ENCODE measurements around the gene CAPZB.

The CAPZB gene

DNA sequence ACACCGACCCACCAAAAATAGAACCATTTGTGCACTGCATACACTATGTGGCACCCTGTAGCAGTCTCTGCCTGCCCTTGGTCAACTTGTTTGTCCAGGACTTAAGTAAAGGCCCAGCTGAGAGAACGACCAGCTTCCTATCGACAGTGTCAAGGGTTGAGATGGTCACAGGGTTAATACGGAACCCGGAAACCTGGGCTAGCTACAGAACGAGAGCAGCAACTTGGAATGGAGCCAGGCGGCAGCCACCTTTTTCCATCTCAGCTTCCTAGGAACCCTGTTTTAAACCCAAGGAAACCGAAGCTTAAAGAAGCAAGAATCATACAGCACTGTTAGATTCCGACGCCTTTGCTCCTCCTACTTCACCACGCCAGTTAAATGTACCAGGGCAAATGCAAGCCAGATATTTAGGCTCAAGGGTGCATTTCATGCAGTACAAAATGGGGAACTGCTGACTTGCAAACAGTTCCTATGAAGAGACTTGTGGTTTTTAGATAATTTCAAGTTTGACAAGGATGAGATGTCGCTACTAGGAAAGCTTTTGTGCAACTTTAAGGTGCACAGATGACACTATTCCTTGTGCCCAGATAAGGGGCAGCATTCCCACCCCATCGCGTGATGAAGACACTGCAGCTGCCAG lies 137.7 kb downstream of the CAPZB start:
- no peak for DNase-seq (ENCODE audit: low read depth in 3 of 3)

DNA sequence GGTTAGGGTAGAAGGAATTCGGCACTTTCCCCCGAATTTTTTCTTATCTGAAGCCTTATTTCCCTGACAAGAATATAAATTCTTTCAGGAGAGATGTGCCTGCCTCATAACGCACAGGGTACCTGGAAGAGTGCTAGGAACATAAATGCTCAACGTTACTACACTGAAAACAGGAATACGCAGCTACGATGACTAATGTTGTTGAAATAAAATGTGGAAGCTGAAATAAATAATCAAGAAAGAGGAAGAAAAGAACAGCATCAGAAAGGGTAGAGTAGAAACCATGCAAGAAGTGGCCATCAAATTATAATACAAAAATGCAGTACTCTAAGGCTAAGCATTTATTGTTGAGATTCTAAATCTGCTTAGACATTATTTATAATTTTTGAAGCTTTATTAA lies 139.3 kb downstream of the CAPZB start:
- no peak for DNase-seq (ENCODE audit: low read depth in 3 of 3)

DNA sequence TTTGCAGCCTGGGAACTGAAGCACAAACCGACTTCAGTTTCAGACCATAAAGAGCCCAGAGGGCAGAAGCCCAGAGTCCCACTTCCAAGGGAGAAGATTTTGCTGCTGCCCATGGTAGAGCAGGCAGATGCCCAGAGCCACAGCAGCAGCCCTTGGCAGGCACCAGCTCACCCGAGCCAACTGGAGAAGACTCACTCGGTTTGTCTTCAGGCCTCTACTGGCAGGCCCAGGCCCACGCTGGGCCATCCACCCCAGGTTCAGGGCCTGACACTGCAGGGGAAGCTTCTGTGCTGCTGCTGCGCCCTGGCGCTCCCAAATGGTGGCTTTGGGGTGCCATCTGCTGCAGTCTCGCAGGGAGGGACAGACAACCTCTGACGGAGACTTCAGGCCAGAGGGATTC lies 139.9 kb downstream of the CAPZB start:
- no peak for DNase-seq (ENCODE audit: low read depth in 3 of 3)

DNA sequence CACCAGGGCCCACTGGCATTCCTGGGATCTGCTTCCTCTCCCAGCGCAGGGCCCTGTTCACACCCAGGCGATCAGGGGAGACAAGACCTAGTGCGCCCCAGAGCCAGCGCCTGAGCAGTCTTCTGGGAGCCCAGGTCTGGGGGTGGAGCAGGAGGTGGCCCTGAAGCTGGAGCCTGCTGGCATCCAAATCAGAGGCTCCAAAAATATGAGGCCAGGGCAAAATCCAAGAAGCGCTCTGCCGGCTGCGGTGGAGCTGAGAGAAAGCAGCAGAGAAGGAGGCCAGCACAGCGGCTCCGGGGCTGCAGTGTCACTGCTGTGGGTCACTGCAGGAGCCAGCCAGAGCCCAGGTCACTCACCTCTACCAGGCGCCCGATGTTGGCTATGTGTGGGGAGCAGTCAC lies 140.5 kb downstream of the CAPZB start:
- DNase-seq (ENCODE audit: low read depth in 3 of 3) = no peak

DNA sequence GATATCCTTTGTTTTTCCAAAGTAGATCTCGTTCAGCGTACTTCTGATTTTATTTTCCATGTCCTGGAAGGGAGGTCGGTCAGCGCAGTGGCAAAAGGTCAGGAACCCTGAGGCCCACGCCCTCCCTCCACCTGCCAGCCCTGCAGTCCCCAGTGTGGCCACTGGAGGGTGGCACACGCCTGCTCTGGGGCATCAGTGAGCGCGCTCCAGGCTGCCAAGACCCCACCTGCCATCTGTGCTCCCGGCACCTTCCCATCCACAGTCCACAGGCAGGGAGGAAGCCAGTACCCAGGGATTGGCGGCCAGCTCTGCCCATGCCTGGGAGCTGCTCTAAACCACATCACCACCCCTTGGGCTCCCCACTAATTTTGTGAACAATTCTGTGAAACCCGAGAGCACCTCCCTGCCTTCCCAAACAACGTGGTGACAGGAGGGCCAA lies 140.9 kb downstream of the CAPZB start:
- DNase-seq (ENCODE audit: low read depth in 3 of 3) = peak in 1 of 3 experiments; percentile 29

DNA sequence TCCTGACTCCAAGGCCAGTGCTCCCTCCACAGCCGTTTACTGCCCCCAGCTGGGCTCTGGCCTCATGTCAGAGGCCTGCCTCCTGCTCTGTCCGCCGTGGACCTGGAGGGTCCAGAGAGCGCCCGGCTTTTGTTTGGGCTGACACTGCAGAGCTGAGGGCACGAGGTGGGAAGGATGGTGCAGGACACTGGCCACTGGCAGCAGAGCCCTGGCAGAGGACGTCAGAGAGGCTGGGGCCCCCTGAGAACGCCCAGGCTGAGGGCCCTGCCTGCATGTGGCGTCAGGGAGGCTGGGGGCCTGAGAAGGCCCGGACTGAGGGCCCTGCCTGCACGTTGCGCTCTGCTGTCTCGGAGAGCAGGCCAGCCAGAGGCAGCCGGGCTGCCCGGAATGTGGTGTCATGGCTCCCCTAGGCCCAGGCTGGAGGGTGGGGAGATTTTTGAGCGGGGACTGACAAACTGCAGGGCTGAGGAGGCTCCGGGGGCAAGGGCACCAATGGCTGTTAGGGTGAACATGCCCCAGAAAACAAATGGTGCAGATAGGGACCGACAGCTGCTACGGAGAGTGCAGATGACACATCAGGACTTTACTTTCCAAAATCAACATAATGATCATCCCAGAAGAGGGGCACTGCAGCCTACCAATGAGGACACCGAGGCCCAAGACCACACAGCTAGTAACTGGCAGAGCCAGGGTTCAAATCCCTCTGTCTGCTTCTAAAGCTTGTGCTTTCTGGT lies 141.6 kb downstream of the CAPZB start:
- DNase-seq (ENCODE audit: low read depth in 3 of 3) = no peak

DNA sequence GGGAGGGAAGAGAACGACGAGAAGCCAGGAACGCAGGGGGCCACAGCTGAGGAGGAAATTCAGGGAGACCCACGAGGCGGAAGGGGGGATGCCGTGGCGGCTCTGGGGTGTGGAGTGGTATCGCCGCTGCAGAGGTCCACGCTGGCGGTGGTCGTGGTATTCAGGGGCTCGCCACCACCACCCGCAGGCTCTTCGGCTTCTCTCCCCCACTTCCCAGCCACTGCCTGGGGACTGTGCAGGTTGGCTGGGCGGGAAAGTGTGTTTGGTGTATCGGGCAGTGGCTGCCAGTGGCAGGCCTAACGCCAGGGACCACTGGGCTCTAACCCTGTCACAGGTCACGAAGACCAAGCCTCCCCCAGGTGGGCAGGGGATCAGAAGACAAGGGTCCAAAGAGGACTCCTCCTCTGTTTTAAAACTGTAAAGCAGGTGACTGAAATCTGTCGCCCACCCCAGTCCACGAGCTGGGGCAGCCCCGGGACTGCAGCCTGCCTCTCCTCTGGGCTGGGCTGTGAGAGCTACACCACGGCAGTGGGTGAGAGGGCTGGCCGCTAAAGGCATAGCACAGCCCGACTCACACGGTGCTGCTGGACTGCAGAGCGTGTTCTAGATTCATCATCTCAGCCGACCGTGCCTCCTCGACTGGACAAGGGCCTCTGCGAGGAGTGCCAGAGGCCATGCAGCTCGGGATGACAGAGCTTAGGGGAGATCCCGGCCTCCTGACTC lies 142.3 kb downstream of the CAPZB start:
- DNase-seq (ENCODE audit: low read depth in 3 of 3) = no peak

DNA sequence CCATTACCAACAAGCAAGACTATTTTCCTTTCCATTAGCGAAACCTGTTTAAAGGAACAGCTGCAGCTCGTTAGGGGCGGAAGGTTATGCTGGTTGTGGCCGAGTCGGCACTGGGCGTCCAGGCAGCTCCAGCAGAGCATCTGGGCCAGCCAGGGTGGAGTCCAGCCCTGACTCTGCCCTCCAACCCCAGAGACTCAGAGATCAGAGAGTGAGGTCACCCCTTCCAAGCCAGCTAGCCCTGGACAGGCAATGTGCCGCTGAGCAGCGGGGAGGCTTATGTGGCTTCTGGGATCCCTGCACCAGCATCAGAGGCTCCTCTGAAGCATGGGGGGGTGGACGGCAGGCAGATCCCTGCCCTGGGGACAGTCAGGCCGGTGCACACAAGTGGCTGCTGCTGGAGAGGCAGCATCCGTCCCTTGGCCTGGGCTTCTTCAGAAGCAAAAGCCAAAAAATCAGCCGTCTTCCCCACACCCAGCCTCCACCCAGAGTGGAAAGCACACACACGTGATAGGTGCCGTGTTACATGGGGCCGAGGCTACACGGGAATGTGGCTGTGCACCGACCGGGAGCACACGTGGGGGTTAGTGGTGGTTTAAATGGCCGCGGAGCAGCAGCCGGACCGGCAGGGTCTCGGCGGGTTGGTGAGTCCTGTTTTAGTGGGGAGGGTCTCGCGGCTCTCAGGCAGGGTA lies 143.1 kb downstream of the CAPZB start:
- no peak for DNase-seq (ENCODE audit: low read depth in 3 of 3)

DNA sequence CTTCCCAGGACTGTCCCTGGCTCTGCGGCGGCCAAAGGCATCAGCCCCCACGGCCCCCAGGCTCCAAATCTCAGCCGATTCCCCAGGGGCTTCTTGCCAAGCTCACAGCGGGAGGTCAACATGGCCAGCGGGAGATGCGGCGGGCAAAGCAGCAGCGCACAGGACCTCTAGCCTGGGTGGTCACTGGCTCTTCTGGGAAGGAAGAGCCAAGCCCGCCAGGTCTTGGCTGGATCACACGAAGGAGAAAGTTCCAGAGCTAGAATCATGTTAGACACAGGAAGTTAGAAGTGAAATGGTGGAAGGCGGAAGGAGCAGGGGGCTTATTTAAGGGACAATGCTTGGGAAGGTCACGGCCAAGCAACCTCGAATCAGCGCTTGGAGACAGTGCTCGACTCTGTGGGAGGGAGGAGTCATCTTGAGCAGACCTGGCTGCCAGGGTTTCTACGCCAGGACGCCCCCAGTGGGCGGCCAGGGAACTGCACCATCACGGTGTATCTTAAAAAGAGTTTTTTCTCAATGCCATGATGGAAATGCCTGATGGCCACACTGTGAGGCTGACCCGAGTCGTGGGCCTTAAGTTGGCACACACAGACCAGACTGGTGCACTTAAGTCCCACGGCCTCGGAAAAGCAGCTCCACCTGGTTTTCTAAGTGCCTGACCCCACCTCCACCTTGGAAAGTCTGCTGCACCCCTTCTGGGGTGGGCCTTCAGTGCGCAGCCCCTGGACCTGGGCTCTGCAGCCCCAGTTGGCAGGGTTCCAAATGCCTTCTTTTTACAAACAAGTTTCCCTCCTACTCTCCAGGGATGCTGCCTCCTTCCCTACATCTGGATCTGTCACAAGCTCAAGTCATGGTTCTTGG lies 143.9 kb downstream of the CAPZB start:
- peak; percentile 59 to 68 (median 59) for DNase-seq (ENCODE audit: low read depth in 3 of 3)

DNA sequence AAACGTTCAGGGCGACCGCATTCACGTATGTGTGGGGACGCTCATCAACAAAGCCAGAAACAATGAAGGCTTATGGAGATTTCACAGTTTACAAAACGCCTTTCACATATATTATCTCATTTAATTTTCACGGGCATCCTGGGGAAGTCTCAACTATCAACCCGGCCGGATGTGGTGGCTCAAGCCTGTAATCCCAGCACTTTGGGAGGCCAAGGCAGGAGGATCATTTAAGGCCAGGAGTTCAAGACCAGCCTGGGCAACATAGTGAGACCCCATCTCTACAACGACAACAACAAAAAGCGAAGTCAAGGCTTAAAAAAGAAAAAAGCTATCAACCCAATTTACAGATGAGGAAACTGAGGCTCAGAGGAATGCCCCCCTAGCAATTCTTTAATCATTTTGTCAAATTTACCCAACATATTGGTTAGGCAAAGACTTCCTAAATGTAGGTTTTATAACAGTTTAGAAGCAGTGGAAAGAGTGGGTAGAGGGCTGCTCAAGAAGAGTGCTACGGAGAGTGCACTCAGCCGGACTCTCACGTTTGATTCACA lies 144.9 kb downstream of the CAPZB start:
- no peak for DNase-seq (ENCODE audit: low read depth in 3 of 3)

DNA sequence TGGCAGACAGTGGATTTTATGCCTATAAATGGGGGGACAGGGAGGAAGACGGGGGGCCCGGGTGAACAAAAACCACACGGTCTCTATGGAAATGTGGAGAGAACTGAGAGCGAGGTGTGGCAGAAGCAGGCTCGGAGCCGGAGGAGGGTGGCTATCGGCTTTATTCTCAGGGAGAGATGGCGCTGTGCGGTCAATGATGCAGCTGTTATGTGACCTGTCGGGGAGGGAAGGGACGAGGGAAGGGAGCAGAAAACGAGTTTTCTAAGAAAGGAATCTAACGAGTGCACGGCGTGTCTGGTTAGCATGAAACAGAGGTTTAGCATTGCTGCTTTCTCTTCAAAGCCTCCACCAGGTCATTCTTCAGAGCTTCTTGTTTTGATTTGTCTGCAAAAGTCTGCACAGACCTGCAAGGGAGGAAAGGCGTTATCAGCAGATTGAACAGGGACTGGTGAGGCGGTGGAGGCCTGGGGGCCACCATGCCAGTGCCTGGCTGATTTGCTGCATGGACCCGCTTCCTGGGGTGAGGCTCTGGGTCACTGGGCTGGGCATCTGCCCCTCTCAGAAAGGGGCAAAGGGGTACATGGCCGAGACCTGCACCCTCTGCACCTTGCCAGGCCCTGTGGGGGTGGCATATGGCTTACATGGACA lies 146.0 kb downstream of the CAPZB start:
- no peak for DNase-seq (ENCODE audit: low read depth in 3 of 3)

DNA sequence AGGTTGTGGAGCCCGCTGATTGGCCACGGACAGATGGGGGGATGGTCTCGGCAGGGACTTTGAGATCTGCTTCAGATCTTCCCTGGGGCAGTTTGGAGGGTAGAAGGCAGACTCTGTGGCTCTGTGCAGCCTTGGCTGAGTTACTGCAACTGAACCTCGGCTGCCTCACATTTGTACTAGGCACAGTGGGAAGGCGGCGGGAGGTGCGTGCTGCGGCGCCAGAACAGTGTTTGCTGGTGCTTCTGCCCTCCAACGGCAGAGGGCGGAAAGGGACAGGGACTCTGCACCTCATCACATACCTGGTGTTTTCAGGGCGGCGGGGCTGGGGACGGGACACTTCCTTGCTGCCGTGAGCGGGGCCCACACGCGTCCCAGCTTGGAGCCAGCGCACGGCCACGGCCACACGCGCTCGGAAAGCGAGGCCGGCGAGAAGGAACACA lies 147.0 kb downstream of the CAPZB start:
- DNase-seq (ENCODE audit: low read depth in 3 of 3) = no peak

DNA sequence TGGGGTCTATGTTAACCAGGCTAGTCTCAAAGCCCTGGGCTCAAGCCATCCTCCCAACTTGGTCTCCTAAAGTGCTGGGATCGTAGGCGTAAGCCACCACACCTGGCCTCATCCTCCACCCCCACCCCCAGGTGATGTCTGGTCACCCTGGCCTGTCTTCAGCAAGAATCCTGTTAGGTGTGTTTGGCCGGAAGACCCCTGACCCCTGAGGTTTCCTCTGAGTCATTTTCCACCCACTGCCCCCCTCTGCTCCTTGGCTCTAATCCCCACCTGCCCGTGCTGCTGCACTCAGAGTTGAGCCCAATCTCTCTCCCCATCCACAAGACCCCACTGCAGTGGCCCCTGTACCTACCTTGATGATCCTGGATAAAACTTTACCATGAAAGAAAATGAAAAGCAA lies 148.1 kb downstream of the CAPZB start:
- no peak for DNase-seq (ENCODE audit: low read depth in 3 of 3)

DNA sequence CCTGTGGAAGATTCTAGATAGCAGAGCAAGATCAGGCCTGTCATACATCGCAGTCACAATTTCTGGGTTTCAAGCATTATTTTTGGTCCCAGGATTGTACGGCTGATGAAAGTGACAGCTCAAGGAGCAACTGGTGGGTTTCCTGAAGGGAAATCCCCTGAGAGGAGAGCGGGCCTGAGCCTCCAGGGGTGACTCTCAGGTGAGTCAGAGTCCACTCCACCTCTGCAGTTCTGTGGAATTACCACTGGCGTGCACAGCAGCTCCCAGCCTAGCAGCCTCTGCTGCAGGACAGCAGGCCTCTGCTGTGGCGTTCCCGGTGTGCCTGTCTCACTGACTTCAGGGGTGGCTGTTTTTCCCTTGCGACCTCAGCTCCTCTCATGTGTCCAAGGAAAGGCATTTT lies 148.8 kb downstream of the CAPZB start:
- no peak for DNase-seq (ENCODE audit: low read depth in 3 of 3)

DNA sequence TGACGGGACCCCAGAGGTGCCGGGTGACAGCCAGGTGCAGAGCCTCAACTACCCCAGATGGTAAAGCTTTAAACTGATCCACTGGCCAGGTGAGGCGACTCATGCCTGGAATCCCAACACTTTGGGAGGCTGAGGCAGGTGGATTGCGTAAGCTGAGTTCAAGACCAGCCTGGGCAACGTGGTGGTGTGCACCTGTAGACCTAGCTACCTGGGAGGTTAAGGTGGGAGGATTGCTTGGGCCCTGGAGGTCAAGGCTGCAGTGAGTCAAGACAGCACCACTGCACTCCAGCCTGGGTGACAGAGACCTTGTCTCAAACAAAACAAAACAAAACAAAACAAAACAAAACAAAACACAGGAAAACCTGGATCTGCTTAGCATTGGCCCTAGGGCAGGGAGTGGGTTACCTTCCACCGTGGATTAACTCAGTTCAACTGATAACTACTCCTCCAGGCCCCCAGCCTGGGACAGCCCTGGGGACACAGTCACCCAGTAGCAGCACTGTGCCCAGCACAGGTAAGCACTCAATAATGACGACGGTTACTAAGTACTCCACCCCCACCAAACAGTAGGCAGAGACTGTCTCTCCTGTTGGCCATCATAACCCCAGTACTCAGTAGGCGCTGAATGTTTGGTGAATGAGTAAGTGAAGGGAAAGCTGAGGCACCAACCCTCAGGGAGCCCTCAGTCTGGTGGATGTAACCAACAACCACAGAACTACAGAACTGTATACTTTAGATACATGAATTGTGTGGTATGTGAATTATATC lies 151.6 kb downstream of the CAPZB start:
- no peak for DNase-seq (ENCODE audit: low read depth in 3 of 3)

DNA sequence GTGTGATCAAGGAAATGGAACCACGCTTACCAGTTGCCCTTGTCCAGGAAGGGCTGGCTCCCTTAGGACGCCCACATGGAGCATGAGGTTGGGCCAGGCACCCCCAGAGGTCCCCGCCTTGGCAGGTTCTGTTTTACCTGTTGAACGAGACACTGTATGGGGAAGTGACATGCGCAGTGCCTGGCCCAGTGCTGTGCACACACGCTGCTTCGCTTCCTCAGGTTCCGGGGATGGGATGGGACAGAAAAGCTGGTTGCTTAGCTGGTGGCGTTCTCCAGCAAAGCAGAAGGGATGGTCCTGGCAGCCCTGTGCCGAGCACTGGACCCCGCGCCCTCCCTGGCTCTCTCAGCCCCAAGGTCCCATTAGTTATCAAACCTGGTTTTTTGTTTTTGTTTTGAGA lies 152.5 kb downstream of the CAPZB start:
- DNase-seq (ENCODE audit: low read depth in 3 of 3) = no peak

DNA sequence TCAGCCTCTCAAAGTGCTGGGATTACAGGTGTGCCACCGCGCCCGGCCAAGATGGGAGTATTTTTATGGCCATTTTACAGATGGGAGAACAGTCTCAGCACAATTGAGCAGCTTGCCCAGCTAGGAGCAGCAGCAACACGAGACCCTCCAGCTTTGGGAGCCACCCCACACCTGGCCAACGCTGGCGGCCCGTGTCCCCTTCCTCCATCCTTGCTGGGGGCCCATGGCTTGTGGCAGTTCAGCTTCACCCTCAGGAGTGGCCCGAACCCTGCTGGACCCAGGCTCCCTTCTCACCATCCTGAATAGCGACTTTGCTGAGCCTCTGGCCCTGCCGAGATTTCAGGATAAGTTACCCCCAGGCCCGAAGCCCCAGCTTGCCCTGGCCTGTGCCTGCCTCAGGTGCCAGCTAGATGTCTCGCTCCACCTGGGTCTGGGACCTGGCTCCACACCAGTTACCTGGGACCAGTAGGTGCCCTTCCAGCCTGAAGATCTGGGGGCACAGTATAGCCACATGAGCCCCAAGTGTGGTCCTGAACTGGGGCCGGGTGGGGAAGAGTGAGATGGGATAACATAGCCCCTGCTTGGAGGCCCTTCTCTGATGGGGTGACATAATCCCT lies 154.0 kb downstream of the CAPZB start:
- DNase-seq (ENCODE audit: low read depth in 3 of 3) = no peak

DNA sequence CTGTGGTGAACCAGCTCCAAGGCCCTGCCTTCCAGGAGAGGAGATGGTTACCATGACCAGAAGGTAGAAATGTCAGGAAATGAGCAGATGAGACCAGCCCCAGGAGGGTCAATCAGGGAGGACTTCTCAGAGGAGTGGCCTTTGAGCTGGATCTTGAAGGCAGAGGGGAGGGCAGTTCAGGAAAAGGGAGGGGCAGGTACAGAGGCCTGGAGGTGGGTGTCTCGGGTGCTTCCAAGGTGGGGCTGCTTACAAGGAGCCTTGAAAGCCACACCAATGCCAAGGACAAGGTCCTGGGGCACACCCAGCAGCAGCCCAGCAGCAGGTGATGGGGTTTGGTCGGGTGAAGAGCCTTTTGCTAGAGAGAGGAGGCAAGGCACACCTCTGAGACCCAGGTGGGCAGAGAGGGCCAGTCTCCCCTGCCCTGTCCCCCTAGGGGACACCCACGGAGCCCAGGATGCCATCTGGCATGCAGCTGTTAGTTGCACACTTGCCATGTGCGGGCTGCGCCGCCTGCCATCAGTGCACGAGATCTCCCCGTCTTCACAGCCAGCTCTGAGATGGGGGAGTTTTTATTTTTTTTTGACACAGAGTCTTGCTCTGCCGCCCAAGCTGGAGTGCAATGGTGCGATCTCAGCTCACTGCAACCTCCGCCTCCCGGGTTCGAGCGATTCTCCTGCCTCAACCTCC lies 154.7 kb downstream of the CAPZB start:
- DNase-seq (ENCODE audit: low read depth in 3 of 3) = no peak

DNA sequence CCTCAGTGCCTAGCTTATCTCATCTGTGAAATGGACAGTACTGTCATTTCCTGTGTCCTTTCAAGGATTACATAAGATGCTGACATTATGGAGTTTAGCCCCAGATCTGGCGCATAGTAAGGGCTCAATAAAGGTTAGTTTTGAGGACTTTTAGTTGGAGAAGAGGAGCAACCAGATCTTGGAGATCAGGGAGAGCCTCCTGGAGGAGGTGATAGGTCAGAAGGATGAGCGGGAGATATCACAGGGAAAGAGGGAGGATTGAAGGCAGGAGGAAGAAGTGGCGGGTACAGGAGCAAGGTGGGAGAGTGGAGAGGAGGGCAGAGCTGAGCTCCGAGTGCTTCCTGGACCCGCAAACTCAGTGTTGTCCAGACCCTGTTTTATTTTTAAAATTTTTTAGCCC lies 155.7 kb downstream of the CAPZB start:
- no peak for DNase-seq (ENCODE audit: low read depth in 3 of 3)

All from stimulated activated CD4-positive, alpha-beta T cell treated with anti-CD3 and anti-CD28 coated beads, TNF-alpha, amount 100 ng/mL, for 4 hours (primary cell).